Thyroid gland (tissue), 4 donors: ENCODE data around the gene COL26A1.

ENCODE experiments used
- CTCF ChIP-seq, 6 experiments: fragments of 200-600 bp in 3 of 6; fragments of 450-650 bp in 3 of 6; sonication (generic) in 3 of 6; IDR thresholded peaks; one replicate each; pipeline ENCODE4 v1.5.1; 2016 to 2019; ENCODE audit warnings: antibody characterized with exemption in 6 of 6, mild to moderate bottlenecking in 2 of 6, inconsistent platforms in 1 of 6, moderate library complexity in 1 of 6
- POLR2A ChIP-seq, 2 donors: fragments of 450-650 bp; IDR thresholded peaks; one replicate each; pipeline ENCODE4 v1.6.1; 2017; ENCODE audit warnings: antibody characterized with exemption in 2 of 2, mild to moderate bottlenecking in 2 of 2, moderate library complexity in 1 of 2

DNA sequence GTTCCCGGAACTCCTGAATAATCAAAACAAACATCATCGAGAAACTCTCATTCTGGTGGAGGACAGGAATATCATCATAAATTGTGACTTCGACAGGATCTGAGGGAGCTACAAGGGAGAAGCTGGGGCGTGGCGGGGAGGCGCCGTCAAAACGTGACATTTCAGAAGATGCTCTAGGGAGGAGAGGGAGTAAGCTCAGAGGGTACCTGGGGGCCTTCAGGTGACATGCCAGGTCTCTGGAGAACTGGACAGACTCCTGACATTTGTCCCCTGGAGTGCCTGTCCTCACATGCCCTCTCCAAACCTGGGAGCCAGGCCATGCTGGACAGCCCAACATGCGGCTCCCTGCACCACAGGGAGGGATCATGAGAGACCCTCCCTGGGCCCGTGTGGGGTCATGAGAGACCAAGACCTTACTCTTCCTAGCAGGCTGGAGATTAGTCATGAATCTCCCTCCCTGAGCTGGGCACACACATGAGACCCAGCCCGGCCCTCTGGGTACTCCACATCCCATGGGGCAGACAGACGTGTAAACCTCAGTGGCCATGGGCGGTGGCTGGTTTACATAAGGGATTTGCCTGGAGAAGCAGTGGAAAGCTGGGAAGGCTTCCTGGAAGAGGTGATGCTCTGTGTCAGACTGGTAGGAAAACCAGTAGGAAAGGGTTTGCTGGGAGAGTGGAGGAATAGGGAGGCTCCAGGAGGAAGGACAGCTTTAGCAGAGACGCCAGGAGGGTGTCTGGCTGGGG, 185.4 kb downstream of the COL26A1 start:
- TF ChIP-seq POLR2A (IDR thresholded peaks at IDR 0.05) (no peak), CTCF (IDR thresholded peaks at IDR 0.05) (no peak)
